IPS-NIHi7 (cell line): Measurements from ENCODE around the gene CDKN3.
"Not testable (repeated sequence)": the region's sequence is repeated elsewhere in the genome, so short reads cannot be mapped to it uniquely, and the experiment has no call there.

Experiments used
- DNase-seq: peaks from one replicate; pipeline ENCODE4 v3.0.0; 2012; ENCODE audit warnings: mixed read lengths; ENCODE audit errors: extremely low spot score

CDKN3 gene

GRCh38 chr14:54370323-54371198 lies 26.2 kb upstream of the CDKN3 start:
- DNase-seq: no peak

GRCh38 chr14:54374117-54374884 lies 22.5 kb upstream of the CDKN3 start:
- DNase-seq: no peak

- DNase-seq: no peak
Measured at GRCh38 chr14:54377501-54377900, 19.3 kb upstream of the CDKN3 start.

GRCh38 chr14:54378893-54379292 lies 17.9 kb upstream of the CDKN3 start:
- not testable (repeated sequence) for DNase-seq

- DNase-seq: not testable (repeated sequence)
Measured at GRCh38 chr14:54380558-54380957, 16.2 kb upstream of the CDKN3 start.

GRCh38 chr14:54381821-54382220 lies 15.0 kb upstream of the CDKN3 start:
- peak; percentile 38 for DNase-seq

- no peak for DNase-seq
Measured at GRCh38 chr14:54383835-54384234, 13.0 kb upstream of the CDKN3 start.

- no peak for DNase-seq
Measured at GRCh38 chr14:54385556-54385955, 11.3 kb upstream of the CDKN3 start.

- DNase-seq: no peak
Measured at GRCh38 chr14:54387328-54387727, 9.5 kb upstream of the CDKN3 start.

GRCh38 chr14:54392131-54392859 lies 4.5 kb upstream of the CDKN3 start:
- DNase-seq: no peak

- not testable (repeated sequence) for DNase-seq
Measured at GRCh38 chr14:54392986-54393884, 3.6 kb upstream of the CDKN3 start.

GRCh38 chr14:54394596-54394995 lies 2.2 kb upstream of the CDKN3 start:
- DNase-seq: no peak

- no peak for DNase-seq
Measured at GRCh38 chr14:54395284-54395683, 1.5 kb upstream of the CDKN3 start.

- no peak for DNase-seq
Measured at GRCh38 chr14:54395716-54396115, 1.1 kb upstream of the CDKN3 start.

GRCh38 chr14:54396183-54396492 lies 669 bp upstream of the CDKN3 start:
- DNase-seq: no peak

GRCh38 chr14:54399560-54399959 lies 2.8 kb downstream of the CDKN3 start:
- no peak for DNase-seq

GRCh38 chr14:54403401-54404005 lies 6.7 kb downstream of the CDKN3 start:
- DNase-seq: not testable (repeated sequence)

- no peak for DNase-seq
Measured at GRCh38 chr14:54410215-54410614, 13.4 kb downstream of the CDKN3 start.

GRCh38 chr14:54411371-54411770 lies 14.6 kb downstream of the CDKN3 start:
- DNase-seq: no peak

GRCh38 chr14:54420478-54421142 lies 23.8 kb downstream of the CDKN3 start:
- peak; percentile 79 for DNase-seq
